Measurements from ENCODE around the gene TLCD1.
"Not testable (repeated sequence)": the region's sequence is repeated elsewhere in the genome, so short reads cannot be mapped to it uniquely, and the experiment has no call there.

The TLCD1 gene

GRCh38 chr17:28729950-28730330 lies 3.9 kb upstream of the TLCD1 start:
- no peak for DNase-seq (ENCODE audit: low read depth in 3 of 3)

- peak; percentile 97 to 98 (median 97) for DNase-seq (ENCODE audit: low read depth in 3 of 3)
Measured at GRCh38 chr17:28728364-28729200, 2.5 kb upstream of the TLCD1 start, which contains the start of gene NEK8. NEK8 (plus strand) TSS chr17:28728788; CDS start chr17:28728814, 26 bp downstream.

- peak; percentile 86 to 93 (median 88) for DNase-seq (ENCODE audit: low read depth in 3 of 3)
Measured at GRCh38 chr17:28726627-28727491, 826 bp upstream of the TLCD1 start.

GRCh38 chr17:28725660-28726225 lies 290 bp downstream of the TLCD1 start:
- DNase-seq (ENCODE audit: low read depth in 3 of 3) = peak in 1 of 3 experiments; percentile 66

- peak in 1 of 3 experiments; percentile 32 for DNase-seq (ENCODE audit: low read depth in 3 of 3)
Measured at GRCh38 chr17:28725166-28725659, 820 bp downstream of the TLCD1 start.

GRCh38 chr17:28724500-28725165 lies 1.4 kb downstream of the TLCD1 start:
- no peak for DNase-seq (ENCODE audit: low read depth in 3 of 3)

GRCh38 chr17:28723836-28724499 lies 2.1 kb downstream of the TLCD1 start:
- DNase-seq (ENCODE audit: low read depth in 3 of 3) = not testable (repeated sequence)

GRCh38 chr17:28723159-28723835 lies 2.7 kb downstream of the TLCD1 start:
- DNase-seq (ENCODE audit: low read depth in 3 of 3) = no peak

- no peak for DNase-seq (ENCODE audit: low read depth in 3 of 3)
Measured at GRCh38 chr17:28722417-28723158, 3.4 kb downstream of the TLCD1 start.

GRCh38 chr17:28720997-28721329 lies 5.1 kb downstream of the TLCD1 start:
- DNase-seq (ENCODE audit: low read depth in 3 of 3) = not testable (repeated sequence)

GRCh38 chr17:28720247-28720996 lies 5.6 kb downstream of the TLCD1 start:
- peak in 1 of 3 experiments; percentile 45 for DNase-seq (ENCODE audit: low read depth in 3 of 3)

- no peak for DNase-seq (ENCODE audit: low read depth in 3 of 3)
Measured at GRCh38 chr17:28719021-28719433, 7.0 kb downstream of the TLCD1 start.

GRCh38 chr17:28718333-28719020 lies 7.6 kb downstream of the TLCD1 start:
- DNase-seq (ENCODE audit: low read depth in 3 of 3) = no peak

- DNase-seq (ENCODE audit: low read depth in 3 of 3) = peak in 1 of 3 experiments; percentile 46
Measured at GRCh38 chr17:28717578-28718332, 8.3 kb downstream of the TLCD1 start, which contains the start of gene RAB34. RAB34 (minus strand) TSS chr17:28717868; CDS start chr17:28717266, 602 bp downstream.

- DNase-seq (ENCODE audit: low read depth in 3 of 3) = no peak
Measured at GRCh38 chr17:28716740-28717577, 9.1 kb downstream of the TLCD1 start.

- no peak for DNase-seq (ENCODE audit: low read depth in 3 of 3)
Measured at GRCh38 chr17:28715217-28715616, 10.8 kb downstream of the TLCD1 start.

- no peak for DNase-seq (ENCODE audit: low read depth in 3 of 3)
Measured at GRCh38 chr17:28714281-28714680, 11.8 kb downstream of the TLCD1 start.
